Astrocyte of the hippocampus (primary cell): ENCODE data around the gene DENND10.
A peak's percentile ranks its signal among the peaks of the same experiment; 100 is the strongest.
"Not testable (repeated sequence)": the region's sequence is repeated elsewhere in the genome, so short reads cannot be mapped to it uniquely, and the experiment has no call there.

Source experiments
- DNase-seq: peaks from one replicate; pipeline ENCODE4 v3.0.0; 2011; ENCODE audit warnings: low read depth, low spot score

DENND10 gene

DNA sequence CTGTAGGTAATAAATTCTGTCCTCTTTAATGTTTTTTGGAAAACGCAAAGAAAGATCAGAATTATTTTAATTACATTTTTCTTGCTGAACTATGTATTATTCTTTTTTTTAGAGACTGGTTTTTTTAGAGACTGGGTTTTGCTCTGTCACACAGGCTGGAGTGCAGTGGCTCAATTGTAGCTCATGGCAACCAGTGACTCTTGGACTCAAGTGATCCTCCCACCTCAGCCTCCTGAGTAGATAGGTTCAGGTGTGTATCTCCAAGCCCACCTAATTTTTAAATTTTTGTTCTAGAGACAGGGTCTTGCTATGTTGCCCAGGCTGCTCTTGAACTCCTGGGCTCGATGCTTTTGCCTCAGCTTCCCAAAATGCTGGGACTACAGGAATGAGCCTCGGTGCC lies 5.3 kb upstream of the DENND10 start:
- no peak for DNase-seq

DNA sequence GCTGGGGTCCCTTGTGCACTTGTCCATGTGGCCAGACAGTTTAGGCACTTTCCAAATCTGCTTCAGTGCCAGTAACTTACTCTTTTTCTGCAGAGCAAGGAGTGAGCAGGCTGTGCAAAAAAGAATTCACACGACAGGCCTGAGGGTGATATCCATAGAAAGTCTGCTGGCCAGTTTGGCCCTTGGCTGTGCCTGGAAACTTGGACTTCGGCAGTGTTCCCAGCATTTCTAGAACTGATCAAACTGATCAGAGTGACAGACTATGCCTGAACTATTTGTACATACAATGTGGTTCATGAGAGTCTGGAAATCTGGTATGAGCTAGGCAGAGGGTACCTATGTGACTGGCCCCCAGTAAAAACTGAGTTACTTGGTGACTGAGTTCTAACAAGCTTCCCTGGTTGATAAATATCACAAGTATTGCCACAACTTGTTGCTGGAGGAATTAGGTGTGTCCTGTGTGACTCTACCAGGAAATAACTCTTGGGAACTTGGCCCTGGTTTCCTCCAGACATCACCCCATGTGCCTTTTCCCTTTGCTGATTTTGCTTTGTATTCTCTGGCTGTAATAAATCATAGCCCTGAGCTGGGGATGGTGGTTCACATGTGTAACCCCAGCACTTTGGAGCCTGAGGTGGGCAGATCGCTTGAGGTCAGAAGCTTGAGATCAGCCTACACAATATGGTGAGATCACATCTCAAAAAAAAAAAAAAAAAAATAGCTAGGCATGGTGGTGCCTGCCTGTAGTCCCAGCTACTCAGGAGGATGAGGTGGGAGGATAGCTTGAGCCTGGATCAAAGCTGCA lies 3.3 kb upstream of the DENND10 start:
- no peak for DNase-seq

DNA sequence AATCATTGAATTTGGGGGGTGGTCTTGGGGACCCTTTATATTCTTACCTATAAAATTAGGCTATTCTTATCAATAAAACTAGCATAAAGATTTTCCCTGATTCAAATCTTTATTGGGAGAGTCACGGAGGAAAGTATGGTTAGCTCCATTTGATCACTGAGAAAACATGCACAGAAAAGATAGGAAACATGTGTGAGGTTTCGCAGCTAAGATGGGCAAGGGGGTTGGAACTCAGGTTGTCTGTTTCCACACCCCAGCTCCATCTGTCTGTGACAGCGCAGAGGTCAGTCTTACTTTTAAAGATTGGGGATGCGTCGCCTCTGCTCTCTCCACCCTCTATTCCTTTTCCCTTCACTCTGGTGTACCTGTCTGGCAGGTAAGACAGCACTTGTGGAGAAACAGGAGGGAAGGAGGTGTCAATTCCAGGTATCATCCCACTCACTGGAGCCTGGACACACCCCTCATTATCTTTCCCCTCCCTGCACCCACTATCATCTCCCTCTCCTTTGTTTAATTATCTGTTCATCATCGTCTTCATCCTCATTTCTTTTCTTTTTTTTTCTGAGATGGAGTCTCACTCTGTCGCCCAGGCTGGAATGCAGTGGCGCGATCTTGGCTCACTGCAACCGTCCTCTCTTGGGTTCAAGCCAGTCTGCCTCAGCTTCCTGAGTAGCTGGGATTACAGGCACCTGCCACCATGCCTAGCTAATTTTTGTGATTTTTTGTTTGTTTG lies 2.4 kb upstream of the DENND10 start:
- no peak for DNase-seq

DNA sequence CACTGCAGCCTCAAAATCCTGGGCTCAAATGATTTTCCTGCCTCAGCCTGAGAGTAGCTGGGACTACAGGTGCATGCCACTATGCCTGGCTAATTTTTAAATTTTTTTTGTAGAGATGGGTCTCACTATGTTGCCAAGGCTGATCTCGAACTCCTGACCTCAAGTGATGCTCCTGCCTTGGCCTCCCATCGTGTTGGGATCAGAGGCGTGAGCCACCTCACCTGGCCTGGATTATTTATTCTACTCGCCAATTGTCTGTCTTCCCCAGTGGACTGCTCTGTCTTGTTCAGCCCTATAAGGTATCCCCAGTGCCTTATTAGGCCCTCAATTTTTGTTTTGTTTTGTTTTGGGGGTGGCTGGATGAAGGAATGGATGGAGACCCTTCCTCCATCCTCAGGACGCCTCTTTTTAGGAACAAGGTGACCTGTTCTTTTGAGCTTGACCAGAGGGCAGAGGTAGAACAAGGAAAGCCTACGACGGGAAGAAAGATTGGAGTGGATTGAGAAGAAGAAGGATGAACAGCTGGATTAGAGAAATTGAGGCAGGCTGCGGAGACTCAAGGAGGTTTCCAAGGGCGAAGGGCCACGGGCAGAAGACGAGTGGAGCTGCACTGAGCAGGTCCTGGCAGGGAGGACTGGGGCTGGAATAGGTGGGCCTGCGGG lies 541 bp upstream of the DENND10 start:
- DNase-seq, result no peak

DNA sequence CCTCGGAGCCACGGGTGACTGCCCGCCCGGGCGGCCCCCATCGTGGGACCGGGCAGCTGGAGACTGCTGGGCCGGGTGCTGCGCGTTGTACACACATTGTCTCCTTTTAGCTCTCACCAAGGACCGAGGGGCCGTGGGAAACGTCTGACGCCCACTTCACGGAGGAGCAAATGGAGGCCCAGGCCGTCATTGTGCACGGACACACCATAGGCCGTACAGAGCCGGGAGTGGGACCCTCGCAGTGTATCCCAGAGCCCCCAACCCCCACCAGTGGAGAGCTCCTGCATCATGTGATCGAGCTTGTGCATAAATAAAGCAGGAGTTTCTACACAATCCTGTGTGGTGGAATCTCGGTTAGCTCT lies 722 bp downstream of the DENND10 start:
- DNase-seq, result no peak

DNA sequence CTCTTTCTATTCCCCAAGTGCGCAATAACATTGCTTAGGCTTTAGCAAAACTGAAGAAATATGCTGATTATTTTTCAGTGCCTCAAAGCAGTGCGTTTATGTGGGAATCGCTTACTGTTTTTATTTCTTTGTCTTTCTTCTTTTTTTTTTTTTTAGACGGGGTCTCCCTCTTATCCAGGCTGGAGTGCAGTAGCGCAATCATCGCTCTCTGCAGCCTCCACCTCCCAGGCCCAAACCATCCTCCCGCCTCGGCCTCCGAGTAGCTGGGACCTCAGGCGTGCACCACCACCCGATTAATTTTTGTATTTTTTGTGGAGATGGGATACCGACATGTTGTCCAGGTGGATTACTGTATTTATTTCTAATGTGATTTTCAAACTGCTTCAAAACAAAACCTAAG lies 1.2 kb downstream of the DENND10 start:
- no peak for DNase-seq

DNA sequence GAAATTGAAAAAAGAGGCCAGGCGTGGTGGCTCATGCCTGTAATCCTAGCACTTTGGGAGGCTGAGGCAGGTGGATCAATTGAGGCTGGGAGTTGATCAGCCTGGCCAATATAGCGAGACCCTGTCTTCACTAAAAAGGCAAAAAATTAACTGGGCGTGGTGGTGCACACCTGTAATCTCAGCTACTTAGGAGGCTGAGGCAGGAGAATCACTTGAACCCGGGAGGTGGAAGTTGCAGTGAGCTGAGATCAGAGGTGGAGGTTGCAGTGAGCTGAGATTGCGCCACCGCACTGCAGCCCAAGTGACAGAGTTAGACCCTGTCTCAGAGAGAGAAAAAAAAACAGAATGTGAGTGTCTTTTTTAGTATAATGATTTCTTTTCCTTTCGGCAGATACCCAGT lies 2.0 kb downstream of the DENND10 start:
- not testable (repeated sequence) for DNase-seq

DNA sequence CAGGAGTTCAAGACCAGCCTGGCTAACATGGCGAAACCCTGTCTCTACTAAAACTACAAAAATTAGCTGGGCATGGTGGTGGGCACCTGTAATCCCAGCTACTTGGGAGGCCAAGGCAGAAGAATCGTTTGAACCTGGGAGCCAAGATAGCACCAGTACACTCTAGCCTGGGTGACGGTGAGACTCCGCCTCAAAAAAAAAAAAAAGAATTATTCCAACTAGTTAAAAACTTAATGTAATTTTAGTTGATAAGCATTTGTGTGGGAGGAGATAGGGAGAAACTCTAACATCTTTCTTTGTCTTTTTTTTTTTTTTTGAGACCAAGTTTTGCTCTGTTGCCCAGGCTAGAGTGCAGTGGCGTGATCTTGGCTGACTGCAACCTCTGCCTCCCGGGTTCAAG lies 3.2 kb downstream of the DENND10 start:
- not testable (repeated sequence) for DNase-seq

DNA sequence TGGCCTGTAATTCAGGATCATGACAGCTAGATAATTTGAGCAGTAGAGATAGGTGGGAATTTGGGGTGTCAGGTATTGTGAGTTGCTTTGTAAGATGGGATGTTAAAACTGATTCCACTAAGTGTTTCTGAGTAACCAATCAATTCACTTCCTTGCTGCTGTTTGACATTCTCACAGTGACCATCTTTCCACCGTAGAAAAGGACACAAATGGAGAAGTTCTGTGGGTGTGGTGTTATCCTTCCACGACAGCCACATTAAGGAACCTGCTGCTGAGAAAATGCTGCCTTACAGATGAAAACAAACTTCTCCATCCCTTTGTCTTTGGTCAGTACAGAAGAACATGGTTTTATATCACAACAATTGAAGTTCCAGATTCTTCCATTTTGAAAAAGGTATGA lies 3.9 kb downstream of the DENND10 start:
- DNase-seq, result not testable (repeated sequence)

DNA sequence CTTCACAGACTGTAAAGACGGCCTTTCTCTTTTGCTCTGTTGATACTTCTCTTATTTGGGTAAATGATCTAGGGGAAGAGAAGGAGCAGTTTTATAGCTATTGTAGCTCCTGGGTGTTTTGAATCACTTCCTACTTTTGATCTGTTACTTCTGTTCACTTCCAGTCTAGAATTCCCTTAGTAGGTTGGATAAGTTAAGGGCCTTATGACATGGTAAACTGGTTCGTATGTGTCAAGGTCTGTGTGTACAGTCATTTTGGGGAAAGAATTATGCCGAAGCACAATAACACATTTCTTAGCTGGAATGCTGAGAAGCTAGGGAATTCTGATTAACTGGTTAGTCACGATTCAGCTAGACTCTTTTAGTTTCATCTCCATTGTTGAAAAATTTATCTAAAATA lies 8.1 kb downstream of the DENND10 start:
- peak; percentile 59 for DNase-seq

DNA sequence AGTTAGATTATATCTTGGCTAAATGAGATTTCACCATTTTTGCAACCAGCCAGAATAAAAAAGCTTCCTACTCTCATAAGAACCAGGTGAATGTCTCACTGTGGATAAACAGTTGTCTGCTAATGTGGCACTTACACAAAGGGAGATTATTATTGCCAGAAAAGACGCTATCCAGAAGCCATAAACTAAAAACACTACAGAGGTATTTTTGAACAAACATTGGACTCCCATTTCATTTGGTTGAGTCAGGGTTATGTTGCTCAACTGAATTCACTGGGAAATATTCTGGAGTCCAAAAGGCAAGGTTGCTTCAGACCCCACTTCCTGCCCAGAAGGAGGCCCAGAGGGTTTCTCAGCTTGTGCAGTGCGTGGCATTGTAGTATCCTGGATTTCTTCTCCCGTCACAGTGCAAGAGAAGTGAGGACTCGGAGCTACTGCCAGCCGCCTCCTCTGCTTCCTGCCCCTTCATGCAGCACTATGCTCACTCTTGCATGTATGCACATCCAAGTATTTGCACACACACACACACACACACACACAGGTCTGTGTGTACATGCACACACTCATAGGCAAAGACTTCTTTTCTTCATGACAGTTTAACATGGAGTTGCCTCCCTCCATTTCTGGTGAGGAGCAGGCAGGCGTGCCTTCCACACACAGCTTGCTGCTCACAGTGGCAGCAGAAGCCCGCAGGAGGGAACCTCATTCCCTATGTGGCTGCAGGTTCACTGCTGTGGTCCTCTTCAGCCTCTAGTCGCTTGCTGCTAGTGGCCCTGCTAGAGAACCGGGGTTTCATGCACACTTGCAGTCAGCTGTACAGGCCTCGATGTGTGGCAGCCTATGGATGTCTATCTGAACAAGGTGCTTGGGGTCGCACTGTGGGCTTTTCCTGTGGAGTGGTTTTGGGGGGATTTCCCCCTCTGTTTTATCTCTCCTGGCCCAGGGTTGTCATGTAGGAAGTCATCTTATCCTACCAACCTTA lies 10.1 kb downstream of the DENND10 start:
- DNase-seq, result peak; percentile 30

DNA sequence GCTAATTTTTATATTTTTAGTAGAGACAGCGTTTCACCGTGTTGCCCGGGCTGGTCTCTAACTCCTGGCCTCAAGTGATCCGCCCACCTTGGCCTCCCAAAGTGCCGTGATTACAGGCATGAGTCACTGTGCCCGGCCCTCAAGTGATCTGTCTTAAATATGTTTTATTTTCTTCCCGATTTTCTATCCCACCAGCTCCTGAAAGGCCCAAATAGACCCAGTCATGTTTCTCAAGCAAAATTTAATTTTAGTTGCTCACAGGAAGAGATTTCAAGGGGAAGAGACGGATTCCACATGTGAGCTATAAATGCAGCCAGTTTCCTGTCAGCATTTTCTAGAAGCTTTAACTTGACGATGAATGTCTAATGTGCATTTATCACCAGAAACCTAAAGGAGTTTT lies 12.0 kb downstream of the DENND10 start:
- no peak for DNase-seq

DNA sequence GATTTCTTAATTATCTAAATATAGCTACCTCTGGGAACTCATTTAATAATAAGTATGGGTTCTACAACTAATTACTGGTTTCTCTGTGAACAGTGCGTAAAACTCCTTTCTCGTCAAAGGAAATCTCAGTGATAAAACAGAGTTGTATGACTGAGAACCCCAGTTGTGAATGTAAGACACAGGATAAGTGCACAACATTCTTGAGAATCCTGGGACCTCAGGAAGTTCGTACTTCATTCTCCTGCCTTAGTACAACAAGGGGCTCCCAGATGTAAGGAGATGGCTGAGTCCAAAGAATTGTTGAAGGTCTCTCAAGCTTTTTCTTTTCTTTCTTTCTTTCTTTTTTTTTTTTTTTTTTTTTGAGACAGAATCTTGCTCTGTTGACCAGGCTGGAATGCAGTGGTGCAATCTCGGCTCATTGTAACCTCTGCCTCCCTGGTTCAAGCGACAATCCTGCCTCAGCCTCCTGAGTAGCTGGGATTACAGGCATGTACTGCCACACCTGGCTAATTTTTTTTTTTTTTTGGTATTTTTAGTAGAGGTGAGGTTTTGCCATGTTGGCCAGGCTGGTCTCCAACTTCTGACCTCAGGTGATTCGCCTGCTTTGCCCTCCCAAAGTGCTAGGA lies 12.5 kb downstream of the DENND10 start:
- no peak for DNase-seq

DNA sequence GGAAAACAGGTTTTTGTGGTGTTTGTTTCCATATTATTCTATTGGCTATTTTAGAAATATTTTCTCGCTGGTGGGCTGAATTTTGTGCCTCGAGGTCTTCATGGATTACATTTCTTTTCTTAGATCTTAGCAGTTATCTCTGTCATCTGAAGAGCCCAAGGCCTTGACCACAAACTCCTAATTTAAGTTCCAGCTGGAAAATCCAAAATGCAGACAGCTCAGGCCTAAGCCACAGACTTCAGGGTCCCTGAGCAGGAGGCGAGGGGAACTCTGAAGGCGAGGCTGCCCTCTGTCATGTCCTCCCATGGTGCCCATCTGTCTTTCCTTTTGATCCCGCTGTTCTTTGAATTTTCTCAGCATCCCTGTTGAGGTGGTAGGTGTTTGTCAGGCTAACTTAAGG lies 14.3 kb downstream of the DENND10 start:
- DNase-seq, result no peak

DNA sequence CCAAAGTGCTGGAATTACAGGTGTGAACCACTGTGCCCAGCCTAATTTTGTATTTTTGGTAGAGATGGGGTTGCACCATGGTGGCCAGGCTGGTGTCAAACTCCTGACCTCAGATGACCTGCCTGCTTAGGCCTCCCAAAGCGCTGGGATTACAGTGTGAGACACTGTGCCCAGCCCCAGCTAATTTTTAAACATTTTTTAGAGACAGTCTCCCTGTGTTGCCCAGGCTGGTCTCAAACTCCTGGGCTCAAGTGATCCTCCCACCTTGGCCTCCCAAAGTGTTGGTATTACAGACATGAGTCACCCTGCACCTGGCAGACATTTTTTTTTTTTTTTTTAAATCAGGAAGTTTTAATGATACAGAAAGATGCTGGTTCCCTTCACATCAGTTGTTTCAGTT lies 15.5 kb downstream of the DENND10 start:
- no peak for DNase-seq

DNA sequence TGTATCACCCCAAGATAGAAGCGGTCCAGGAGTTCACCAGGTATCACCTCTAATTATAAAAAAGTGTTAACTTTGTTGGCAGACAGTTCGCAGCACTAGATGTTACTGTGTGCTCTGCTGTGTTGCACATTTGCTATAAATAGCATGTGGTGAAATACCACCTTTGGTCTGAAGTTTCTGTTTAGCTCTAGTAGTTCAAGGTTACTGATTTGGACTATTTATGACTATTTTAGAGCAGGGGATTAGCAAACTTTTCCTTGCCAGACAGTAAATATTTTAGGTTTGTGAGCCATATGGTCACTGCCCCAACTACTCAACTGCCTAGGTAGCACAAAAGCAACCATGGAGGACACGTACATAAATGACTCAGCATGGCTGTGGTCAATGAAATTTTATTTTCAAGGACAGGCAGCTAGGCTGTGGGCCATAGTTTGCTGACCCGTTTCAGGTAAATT lies 16.5 kb downstream of the DENND10 start:
- peak; percentile 49 for DNase-seq

DNA sequence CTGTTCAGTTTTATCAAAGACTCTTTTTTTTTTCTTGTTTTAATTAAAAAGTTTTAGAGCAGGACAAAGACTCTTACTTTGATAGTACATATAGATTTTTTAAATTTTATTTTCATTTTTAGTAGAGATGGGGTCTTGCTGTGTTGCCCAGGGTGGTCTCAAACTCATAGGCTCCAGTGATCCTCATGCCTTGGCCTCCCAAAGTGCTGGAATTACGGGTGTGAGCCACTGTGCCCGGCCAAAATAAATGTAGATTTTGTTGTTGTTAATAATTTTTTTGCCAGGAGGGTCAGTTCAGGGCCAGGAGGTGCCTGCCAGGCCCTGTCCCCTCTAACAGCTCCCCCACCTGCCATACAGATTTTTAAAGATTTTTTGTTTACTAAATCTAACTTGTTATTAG lies 17.0 kb downstream of the DENND10 start:
- DNase-seq, result no peak

DNA sequence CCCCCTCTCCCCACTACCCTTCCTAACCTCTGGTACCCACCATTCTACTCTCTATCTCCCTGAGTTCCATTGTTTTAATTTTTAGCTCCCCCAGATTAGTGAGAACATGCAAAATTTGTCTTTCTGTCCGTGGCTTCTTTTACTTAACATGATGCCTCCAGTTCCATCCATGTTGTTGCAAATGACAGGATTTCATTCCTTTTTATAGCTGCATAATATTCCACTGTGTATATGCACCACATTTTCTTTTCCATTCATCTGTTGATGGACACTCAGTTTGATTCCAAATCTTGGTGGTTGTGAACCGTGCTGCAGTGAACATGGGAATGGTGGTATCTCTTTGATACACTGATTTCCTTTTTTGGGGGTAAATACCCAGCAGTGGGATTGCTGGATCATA lies 22.0 kb downstream of the DENND10 start:
- no peak for DNase-seq

DNA sequence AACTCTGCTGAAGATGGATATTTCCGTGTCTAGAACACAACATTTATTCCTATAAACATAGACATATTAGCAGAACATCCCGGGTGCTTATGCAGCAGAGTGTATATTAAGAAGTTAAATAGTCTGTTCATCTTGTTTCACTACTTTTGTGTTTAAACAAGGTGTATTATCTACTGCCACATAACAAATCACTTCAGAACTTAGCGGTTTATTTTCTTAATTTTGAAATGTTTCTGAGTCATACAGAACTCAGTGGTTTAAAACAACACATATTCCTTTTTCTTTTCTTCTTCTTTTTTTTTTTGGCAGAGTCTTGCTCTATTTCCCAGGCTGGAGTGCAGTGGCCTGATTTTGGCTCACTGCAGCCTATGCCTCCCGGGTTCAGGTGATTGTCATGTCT lies 25.8 kb downstream of the DENND10 start:
- DNase-seq, result no peak

DNA sequence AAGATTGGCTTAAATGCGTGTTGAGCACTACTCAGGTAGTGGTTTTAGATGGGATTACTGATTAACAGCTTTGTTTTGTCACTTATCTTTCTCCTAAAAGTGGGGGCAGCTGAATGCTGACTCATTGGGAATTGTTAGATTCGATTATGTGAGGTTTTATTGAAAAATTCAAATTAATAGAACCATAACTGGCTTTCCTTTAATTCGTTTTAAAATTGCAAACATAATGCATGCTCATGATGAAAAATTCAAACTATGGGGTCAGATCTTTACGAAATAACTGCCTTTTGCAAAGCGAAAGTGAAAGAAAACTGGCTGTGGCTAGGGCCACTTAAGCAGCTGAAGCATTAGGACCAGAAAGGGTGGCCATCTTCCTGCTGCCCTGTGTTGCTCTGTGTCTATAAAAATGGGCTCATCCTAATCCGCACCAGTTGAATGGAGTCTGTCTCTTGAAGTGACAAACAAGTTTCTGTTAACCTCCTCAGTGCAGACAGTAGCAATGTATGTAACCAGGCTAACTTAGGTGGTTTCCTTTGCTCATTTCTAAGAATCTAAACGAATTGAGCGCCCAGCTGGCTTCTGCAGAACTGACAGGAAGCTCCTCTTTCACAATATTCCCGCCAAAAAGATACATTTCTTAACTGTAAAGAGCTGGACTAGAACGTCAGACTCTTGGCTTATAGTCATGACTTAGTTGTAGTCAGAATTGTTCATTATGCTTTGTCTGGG lies 27.8 kb downstream of the DENND10 start:
- DNase-seq, result peak; percentile 40
